ENCODE measurements around the gene NHLRC4.

DNA sequence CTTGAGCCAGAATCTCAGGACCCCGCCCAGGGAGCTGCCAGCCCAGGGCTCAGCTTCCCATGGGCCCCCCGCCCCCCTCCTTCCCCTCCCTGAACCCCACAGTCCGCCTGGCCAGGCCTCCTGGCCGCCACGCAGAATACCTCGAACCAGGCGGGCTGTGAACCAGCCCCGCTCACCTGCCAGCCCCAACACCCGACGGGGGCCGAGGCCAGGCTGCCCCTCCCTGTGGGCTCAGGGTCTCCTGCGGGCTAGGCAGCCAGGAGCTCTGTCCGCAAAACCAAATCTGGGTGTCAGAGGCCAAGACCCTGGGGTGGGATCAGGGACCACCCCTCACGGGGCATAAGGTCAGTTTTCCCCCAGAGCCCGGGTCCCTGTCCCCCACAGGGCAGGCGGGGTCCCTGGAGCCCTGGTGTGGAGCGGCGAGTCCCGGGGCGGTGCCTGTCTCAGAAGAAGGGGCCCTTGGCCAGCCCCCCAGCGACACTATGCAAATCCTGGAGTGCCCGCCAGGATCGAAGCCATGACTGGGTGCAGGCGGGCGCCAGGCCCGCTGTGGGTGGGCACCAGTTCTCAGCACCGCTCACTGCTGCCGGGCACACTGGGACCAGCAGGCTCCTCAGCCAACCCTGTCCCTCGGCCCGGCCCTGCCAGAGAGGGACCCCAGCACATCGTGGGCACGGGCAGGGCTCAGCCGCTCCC lies 13.1 kb upstream of the NHLRC4 start:
- TF ChIP-seq, protein P1, sequence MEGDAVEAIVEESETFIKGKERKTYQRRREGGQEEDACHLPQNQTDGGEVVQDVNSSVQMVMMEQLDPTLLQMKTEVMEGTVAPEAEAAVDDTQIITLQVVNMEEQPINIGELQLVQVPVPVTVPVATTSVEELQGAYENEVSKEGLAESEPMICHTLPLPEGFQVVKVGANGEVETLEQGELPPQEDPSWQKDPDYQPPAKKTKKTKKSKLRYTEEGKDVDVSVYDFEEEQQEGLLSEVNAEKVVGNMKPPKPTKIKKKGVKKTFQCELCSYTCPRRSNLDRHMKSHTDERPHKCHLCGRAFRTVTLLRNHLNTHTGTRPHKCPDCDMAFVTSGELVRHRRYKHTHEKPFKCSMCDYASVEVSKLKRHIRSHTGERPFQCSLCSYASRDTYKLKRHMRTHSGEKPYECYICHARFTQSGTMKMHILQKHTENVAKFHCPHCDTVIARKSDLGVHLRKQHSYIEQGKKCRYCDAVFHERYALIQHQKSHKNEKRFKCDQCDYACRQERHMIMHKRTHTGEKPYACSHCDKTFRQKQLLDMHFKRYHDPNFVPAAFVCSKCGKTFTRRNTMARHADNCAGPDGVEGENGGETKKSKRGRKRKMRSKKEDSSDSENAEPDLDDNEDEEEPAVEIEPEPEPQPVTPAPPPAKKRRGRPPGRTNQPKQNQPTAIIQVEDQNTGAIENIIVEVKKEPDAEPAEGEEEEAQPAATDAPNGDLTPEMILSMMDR (IDR thresholded peaks at IDR 0.05) = no peak
- no peak for TF ChIP-seq POLR2AphosphoS5 (IDR thresholded peaks at IDR 0.05; ENCODE audit: insufficient read depth in 1 of 2, low read depth in 1 of 2)

Data from vagina (tissue), 2 donors.